NCI-H146 (cell line): ENCODE results near the gene SLC6A12.
A peak's percentile ranks its signal among the peaks of the same experiment; 100 is the strongest.
"Not testable (repeated sequence)": the region's sequence is repeated elsewhere in the genome, so short reads cannot be mapped to it uniquely, and the experiment has no call there.

ENCODE experiments used
- DNase-seq: peaks from one replicate; lab custom pipeline; 2025; lab: John Stamatoyannopoulos, UW

SLC6A12 gene

DNA sequence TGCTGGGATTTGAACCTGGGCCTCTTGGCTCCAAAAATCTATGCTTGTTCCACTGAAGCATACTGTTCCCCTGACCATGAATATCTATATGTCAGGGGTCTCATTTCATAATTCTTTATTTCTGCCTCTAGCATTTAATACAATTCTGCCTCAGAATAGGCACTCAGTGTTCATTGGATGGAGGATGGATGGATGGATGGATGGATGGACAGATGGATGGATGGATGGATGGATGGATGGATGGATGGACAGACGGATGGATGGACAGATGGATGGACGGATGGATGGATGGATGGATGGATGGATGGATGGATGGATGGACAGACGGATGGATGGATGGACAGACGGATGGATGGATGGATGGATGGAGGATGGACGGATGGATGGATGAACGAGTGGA lies 3.1 kb upstream of the SLC6A12 start:
- DNase-seq, result not testable (repeated sequence)

DNA sequence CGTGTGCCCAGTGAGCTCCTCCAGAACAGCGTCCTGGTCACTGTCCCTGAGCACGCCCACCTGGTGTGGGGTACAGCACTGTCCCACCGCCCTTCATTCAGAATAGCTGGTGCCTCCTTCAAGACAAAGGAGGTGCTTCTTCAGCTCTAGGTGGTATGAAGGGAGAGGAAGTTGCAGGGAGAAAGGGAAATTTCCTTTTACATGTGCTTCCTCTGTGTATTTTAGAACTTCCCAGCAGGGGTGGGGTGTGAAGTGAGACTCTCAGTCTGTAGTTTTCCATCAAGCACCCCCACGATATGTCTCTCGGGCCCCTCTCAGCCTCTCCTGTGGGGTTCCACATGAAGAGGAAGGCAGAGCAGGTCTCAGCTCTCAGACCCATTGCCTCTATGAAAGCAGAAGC lies 1.2 kb upstream of the SLC6A12 start:
- DNase-seq, result no peak

DNA sequence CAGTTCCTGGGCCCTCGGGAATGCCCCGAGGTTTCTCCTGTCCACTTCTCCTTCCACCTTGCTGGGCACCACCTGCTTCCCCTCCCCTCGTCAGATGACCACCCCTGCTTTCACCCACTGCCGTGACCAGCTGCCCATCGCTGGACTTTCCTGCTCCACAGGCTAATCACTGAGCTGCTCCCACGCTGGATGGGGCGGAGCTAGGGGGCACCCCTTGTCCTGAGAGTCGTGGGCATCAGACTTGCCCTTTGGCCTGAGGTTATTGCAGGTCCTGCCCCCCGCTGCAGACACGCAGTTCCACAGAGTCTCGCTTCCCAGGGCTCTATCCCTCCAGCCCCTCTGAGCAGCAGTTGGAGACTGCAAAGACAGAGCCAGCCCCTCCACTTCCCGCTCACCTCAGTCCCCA lies 427 bp downstream of the SLC6A12 start:
- DNase-seq, result no peak

DNA sequence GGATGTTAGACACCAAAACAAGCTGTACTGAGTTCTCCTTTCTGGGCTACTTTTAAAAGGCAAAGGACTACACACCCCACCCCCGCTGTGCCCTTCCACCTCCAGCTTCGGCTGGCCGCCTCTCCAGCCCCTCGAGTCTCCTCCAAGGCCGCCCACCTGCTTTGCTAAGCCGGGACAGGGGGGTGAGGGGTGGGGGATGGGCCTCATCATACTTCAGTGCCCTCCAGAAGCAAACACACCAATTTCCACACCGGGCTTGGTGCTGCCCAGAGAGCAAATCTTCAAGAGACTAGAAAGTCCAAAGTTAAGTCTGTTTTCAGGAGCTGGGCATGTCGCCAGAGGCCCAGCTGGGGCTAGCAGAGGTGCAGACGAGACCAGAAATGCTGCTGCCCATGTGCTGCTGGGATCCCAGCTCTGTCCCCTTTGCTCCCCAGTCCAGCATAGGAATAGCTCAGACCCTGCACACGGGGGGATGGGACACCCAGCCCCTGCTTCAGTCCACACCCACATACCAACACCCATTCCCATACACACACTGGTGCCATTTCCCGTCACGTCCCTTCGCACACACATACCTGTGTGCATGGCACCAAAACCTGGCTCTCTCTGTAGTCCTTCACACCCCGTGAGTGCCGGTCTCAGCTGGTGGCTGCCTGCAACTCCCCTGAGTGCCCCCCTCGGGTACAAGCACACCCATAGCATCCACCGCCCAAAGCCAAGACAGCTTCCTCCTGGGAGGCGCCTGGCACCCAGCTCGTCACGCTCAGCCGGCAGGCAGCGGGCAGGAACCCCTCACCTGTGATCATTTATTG lies 1.0 kb downstream of the SLC6A12 start:
- DNase-seq, result no peak

DNA sequence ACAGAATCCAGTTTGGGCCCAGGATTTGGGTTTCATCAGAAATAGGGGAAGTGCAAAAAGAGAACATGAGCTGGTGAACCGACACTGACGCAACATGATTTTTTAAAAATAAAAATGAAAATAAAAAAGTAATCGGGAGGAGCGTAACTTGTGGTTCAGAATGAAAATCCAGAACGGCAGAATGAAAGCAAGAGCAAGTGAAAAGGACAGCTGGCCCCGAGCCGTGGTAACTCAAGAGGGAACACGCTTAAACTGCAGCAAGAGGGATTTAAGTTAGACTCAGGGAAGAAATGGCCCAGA lies 1.6 kb downstream of the SLC6A12 start:
- no peak for DNase-seq

DNA sequence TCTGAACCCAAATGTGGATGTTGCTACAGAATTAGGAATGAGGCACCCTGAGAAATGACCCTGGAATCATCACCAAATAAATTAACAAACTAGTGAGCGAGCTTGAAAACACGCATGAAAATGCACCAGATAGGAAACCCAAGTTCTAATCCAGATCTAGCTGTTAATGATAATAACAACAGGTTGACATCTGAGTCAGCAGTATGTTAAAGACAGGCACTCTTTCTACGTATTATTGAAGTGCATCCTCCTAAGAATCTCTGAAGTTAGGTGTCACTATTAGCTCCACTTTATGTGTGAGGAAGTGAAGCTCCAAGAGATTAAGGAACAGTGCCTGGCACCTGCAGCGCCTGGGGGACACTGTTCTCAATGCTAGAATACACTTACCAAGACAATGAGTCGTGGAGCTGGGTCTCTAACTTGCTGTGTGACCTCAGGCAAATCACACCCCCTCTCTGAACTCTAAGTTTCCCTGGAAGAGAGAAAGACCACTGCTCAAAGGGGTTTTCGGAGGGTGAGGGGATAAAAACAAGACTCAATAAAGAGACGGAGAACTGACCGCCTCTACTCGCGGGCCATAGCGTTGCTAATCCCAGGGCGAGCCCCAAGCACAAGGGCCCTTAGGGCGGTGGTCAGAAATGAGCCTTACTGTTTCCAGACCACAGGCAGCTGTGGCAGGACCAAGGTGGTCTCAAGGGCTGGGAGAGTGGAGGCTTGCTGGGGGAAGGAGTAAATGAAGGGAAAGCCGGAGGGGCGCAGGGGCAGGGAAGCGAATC lies 2.1 kb downstream of the SLC6A12 start:
- no peak for DNase-seq

DNA sequence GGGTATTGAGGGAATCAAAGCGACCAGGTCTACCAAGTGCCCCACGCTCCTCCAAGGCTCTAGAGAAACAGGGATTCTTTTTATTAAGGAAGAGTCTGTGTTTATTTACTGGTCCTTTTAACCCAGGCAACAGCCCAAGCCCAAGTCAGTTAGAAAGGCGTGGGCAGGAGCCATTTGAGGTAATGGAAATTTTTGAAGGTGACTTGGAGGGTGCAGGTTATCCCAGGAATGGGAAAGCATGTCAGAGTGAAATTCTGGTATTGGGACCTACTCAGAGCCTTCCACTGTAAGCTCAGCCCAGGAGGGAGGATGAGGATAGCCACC lies 2.9 kb downstream of the SLC6A12 start:
- DNase-seq, result no peak

DNA sequence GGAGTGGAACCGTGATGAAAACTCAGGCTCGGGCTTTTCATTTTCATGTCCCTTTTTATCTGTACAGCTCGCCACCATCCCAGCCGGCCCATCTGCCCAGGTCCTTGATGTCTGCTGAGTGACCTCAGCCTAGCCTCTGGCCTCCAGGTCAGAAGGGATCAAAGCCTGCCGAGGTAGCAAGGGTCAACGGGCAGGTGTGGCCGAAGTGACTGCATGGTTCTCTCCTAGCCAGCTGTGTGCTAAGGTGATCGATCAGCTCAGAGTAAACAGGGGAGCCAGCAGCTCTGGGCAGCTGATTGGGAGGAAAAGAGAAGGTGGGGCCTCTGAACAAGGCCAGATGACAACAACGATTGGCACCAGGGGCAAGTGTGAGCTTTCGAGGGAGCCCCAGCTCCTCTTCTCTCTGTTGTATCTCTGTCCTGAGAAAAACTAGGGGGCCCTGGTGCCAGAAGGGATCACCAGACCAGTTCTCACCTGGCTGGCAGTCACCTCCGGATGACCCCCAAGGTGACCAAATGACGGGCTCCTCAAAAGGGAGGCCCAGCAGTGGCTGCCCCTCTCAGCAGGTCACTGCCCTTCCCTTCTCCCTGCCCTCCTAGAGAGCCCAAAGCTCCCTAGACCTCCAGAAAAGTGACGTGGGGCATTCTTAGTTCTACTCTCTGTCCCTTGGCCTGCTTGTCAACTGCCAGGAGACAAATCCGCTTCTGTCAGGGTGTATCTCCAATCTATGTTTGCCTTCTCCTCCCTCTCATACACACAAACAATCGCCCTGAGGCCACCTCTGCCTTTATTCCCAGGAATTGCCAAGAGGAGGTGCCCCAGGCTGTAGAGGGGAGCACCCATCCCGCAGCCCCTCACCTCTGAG lies 3.4 kb downstream of the SLC6A12 start:
- DNase-seq, result peak; percentile 70

DNA sequence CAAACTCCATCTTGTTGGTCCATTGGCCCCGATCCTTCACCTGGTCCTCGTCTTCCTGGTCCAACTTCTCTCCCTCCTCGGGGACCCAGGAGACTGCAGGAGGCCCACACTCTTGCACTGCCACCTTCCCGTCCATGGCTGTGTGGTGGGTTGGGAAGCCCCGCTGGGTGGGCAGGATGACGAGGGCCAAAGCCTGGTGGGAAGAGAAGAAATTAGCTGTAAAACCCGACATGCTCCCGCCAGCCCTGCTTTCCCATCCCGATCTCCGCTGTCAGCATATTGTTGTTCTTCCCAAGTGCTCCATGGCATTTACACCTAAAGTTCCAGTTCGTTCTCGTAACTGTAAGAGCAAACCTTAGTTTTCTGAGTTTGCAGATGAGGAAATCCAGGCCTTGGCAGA lies 4.1 kb downstream of the SLC6A12 start:
- no peak for DNase-seq

DNA sequence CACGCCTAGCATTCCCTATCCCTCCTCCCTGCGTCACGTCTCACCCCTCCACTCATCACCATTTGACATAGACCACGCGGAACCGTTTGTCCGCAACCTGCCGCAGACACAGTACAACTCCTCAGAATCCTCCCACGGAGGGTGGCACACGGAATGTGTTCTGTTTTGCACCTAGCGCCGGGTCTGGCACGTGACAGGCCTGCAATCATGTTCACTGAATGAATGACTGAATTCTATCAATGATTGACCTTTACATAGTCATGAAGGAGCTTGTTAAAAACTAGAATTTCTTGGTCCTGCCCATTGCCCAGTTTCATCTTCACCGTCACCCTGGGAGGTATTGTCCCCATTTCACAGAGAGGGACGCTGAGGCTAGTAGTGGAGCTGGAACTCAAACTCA lies 4.7 kb downstream of the SLC6A12 start:
- no peak for DNase-seq

DNA sequence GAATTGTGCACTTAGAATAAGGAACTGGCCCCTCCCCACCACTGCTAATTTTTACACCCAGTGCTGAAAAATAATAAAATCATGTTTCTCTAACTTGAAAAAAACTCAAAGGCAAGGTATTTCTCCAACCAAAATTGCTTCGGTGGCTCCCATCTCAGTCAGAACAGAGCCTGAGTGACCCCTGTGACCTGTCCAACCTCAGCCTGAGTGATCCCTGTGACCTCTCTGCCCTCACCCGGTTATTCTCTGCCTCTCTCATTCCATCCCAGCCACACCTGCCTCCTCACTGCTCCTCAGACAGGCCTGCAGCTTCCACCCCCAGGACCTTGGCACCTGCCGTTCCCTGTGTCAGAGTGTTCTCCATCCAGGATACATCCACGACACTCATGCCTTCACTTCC lies 5.1 kb downstream of the SLC6A12 start:
- no peak for DNase-seq

DNA sequence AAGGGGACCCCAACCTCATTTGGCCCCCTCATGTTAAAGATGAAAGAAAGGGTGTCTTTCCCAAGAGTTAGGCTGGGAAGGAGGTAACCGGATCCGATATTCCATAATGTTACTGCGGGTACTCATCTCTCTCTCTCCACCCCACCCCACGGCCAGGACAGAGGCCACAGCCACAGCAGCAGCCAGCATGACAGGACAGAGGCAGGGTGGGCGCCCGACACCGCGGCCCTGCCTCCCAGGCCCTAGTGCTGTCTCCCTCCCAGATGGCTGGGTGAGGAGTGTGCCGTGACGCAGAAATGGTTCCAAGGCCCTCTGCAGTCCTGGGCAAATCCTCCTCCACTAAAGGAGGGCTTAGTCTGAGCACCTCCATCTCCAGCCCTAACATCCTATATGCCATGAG lies 6.2 kb downstream of the SLC6A12 start:
- DNase-seq, result no peak

DNA sequence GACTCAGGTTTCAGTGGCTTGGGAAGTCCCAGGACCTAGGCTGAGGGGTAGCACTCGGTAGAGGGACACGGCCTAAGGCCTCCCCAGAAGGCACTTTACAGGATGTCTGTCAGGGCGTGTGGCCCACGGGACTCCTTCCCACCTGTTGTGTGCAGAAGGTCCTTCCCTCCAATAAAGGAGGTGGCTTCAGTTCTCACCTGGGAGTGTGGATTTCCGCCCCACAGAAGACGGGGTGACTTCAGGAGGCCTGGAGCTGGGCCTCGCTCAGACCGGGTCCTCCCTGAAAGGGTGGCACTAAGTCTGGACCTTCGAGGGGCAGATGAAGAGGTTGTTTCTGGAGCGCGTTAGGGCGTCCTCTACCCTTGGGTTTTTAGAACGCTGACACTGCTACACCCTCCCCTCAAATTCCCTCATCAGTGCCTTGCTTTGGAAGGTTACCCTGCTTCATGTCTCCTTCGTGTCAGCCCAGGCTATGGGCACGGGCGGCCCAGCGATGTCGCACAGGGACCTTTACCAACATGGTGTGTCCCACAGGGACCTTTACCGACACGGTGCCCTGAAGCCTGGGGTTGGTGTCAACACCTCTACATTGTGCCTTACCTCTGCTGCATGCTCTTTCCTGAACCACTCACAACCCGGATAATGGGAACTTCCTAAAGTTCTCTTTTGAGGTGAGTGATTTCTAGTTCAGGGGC lies 7.1 kb downstream of the SLC6A12 start:
- no peak for DNase-seq

DNA sequence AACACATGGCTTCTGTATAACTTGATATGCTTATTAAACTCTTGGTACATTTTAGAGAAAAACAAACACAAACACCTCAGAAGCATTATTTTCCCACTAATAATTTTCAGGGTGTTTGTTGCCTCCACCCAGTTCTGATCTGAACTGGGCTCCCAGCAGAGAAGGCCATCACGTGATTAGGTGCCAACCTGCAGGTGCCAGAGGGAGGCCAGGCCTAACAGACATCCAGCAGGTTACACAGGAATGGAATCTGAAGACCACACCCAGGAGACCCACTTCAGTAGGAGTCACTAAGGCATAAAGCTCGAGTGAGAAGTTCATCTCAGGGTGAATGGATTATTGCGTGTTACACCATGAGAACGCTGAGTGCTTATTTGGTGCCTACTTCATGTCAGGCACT lies 8.9 kb downstream of the SLC6A12 start:
- no peak for DNase-seq

DNA sequence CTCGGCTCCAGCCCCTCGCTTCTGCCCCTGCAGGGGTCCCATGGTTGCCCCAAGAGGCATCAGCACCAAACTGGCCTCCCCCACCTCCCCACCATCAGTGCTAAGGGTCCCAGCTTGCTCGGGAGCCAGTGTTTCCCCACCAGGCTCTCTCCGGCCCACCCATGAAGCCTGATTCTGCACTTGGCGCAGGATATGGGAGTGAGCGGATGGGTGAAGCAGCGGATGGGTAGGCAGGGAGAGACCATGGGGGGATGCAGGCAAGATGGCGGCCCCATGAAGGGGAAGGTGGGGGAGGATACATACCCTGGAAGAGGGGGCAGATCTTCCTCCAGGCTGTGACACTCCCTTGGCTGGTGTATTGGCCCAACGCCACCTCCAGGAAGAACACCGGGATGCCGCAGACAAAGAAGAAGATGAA lies 9.7 kb downstream of the SLC6A12 start:
- DNase-seq, result no peak

DNA sequence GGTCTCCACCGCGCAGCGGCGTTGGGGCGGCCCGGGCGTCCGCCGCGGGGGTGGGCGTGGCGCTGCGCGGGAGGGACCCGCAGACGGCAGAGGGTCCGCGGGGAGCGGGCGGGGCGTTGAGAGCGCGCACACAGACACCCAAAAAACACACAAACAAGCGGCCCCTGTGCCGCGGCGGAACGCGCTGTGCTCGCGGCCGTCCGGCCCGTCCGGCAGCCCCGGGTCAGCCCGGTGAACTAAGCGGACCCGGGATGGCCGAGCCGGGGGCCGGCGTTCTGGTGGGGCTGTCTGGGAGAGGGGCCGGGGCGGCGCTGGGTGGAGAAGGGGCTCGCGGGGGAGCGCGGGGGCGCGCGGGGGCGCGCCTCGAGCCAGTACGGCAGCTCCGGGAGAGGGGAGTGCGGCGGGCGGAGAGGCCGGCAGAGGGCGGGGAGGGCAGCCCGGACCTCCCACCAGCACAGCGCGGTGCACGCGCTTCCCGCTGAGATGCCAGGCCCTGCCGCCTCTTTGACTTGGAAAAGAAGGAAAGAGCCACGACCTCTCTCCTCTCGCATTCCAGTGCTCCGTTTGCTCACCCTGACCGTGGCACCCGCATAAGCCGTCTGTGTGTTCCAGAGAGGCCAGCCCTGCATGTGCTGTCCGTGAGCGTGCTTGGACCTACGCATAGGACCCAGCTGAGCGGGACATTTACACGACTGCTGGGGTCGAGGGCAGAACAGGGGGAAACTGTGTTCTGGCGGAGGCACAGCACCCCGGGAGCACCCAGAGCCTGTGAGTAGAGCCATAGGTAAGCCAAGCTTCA lies 10.3 kb downstream of the SLC6A12 start:
- DNase-seq, result peak; percentile 49

DNA sequence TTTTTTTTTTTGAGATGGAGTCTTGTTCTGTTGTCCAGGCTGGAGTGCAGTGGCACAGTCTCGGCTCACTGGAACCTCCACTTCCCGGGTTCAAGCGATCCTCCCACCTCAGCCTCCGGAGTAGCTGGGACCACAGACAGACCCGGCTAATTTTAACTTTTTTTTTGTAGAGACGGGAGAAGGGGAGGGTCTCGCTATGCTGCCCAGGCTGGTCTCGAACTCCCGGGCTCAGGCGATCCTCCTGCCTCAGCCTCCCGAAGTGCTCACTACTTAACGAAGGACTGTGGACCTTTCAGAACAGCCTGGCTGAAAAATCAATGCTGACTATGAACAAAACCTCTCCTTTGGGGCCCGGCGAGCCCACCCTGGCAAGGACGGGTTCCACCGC lies 10.9 kb downstream of the SLC6A12 start:
- DNase-seq, result no peak

DNA sequence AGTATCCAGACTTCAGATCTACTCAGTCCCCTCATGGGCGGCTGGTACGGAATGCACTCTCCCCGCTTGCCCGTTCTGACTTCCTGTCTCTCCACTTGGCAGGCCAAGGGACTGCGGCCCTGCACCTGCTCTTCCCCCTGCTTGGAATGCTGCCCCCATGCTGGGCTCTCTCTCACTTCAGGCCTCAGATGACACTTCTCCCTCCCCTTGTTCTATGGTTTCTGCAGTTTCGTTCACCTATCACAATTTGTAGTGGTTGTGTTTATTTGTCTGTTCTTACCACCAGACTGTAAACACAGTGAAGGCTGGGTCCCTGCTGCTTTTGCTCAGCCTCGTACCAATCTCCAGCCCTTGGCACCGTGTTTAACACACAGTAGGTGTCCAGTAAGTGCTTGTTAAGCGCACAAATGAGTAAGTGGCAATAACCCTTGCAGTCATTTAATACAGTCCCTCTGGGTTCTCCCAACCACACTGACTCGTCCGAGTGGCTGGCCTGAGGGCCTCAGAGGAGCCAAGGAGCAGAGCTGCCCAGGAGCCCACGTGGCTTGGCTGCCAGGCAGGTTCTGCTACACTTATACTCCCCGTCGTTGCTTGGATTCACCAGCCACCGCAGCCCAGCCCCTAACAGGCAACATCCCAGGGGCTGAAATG lies 11.8 kb downstream of the SLC6A12 start:
- peak; percentile 82 for DNase-seq

DNA sequence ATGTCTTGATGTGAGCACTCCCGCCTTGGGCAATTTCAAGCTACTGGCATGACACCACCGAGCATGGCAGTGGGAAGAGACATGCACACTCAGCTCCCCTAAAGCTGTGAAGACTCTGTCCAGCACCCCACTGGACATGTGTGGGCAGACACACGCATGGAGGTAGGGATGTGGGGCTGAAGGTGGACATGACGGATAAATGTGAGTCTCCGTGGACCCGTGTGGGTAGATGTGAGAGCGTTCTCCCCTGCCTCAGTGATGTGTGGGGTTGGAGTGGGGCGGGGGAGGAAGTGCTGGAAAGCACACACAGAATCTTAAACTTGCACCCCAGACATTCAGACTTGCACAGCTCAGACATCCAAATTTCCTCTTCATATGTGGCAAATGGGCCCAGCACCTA lies 12.6 kb downstream of the SLC6A12 start:
- DNase-seq, result no peak

DNA sequence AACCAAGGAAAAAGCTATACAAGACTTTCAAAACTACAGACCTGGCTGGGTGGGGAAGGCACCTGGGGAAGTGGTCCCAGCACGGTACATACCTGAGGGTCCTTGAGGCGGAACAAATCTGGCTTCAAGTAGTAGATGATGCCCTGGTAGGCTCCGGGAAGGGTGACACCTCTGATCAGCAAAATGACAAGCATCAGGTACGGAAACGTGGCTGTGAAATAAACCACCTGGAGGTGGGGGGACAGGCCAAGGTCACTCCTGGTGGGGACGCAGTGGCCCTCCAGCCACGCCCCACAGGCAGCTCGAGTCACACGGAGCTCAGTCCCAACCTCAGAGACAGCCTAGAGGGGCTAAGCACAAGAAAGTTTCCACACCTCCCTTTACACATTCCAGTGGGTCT lies 15.3 kb downstream of the SLC6A12 start:
- DNase-seq, result no peak
